Neural progenitor cell (in vitro differentiated cells): Measurements from ENCODE around the gene STPG4. TPM values are rescaled to one million over a fixed set of nuclear protein-coding genes. Genes with fewer than 3 reads are reported as not detected.

Experiments used
- DNase-seq: peaks from one replicate; pipeline ENCODE4 v3.0.0-alpha.2; 2016; ENCODE audit warnings: low spot score
- H2AFZ ChIP-seq: fragments of 200-600 bp; sonication (generic); replicated peaks from 2 replicates; pipeline ENCODE4 v1.6.1; 2016; ENCODE audit warnings: antibody characterized with exemption
- H3F3A ChIP-seq: fragments of 200-600 bp; sonication (generic); 2 replicates; pipeline ENCODE4 v1.6.1; 2016; ENCODE audit warnings: antibody characterized with exemption, low read depth
- H3K27ac ChIP-seq: fragments of 200-600 bp; sonication (generic); 2 replicates; pipeline ENCODE4 v1.5.1; 2016; ENCODE audit warnings: mild to moderate bottlenecking
- H3K27me3 ChIP-seq: fragments of 200-600 bp; sonication (generic); 2 replicates; pipeline ENCODE4 v1.6.1; 2016; ENCODE audit warnings: mild to moderate bottlenecking, moderate library complexity
- H3K36me3 ChIP-seq: fragments of 200-600 bp; sonication (generic); 2 replicates; pipeline ENCODE4 v1.5.1; 2016
- H3K4me1 ChIP-seq: fragments of 200-600 bp; sonication (generic); 2 replicates; pipeline ENCODE4 v1.6.1; 2016; ENCODE audit warnings: mixed run types
- H3K4me2 ChIP-seq: fragments of 200-600 bp; sonication (generic); 2 replicates; pipeline ENCODE4 v1.6.1; 2016
- H3K4me3 ChIP-seq: fragments of 200-600 bp; sonication (generic); 2 replicates; pipeline ENCODE4 v1.5.1; 2016
- H3K79me2 ChIP-seq: fragments of 200-600 bp; sonication (generic); 2 replicates; pipeline ENCODE4 v1.6.1; 2016; ENCODE audit warnings: low read depth
- H3K9ac ChIP-seq: fragments of 200-600 bp; sonication (generic); 2 replicates; pipeline ENCODE4 v1.6.1; 2016
- H3K9me3 ChIP-seq: fragments of 200-600 bp; sonication (generic); 2 replicates; pipeline ENCODE4 v1.5.1; 2016; ENCODE audit warnings: low read depth
- H4K20me1 ChIP-seq: fragments of 200-600 bp; sonication (generic); 2 replicates; pipeline ENCODE4 v1.6.1; 2016; ENCODE audit warnings: low read depth
- H3K27ac Mint-ChIP-seq: 3 replicates; pipeline ENCODE4 v1.8.0; 2021; ENCODE audit warnings: mixed read lengths
- H3K27me3 Mint-ChIP-seq: 2 replicates; pipeline ENCODE4 v1.8.0; 2022; ENCODE audit warnings: low read depth, mild to moderate bottlenecking, inconsistent platforms, moderate library complexity, mixed read lengths; ENCODE audit not compliant: insufficient read depth
- H3K36me3 Mint-ChIP-seq: 3 replicates; pipeline ENCODE4 v1.8.0; 2021; ENCODE audit warnings: mixed read lengths
- H3K4me1 Mint-ChIP-seq: 3 replicates; pipeline ENCODE4 v1.8.0; 2021; ENCODE audit warnings: mixed read lengths
- H3K4me3 Mint-ChIP-seq: 3 replicates; pipeline ENCODE4 v1.8.0; 2021; ENCODE audit warnings: mild to moderate bottlenecking, moderate library complexity, mixed read lengths
- H3K9me3 Mint-ChIP-seq: 3 replicates; pipeline ENCODE4 v1.8.0; 2020; ENCODE audit warnings: mixed read lengths
- EZH2 ChIP-seq: fragments of 200-600 bp; sonication (generic); IDR thresholded peaks from 2 replicates; pipeline ENCODE4 v1.6.1; 2017; ENCODE audit warnings: antibody characterized with exemption, mild to moderate bottlenecking, moderate library complexity
- EZH2phosphoT487 ChIP-seq: fragments of 200-600 bp; sonication (generic); IDR thresholded peaks from 2 replicates; pipeline ENCODE4 v1.6.1; 2017; ENCODE audit warnings: antibody characterized with exemption
- total RNA-seq: library from RNA; depleted of rRNA; stranded (reverse); fragments of >200 nt; gene quantifications from 2 replicates; pipeline ENCODE4 v1.2.3, GENCODE V29; 2015; ENCODE audit warnings: low replicate concordance
- TF ChIP-seq, protein P1 (sequence below): fragments of 200-600 bp; sonication (generic); IDR thresholded peaks from 2 replicates; pipeline ENCODE4 v1.5.1; 2017; ENCODE audit warnings: antibody characterized with exemption, mild to moderate bottlenecking

STPG4 gene
- total RNA-seq, 1 donor from 2014 or later, result not detected

DNA sequence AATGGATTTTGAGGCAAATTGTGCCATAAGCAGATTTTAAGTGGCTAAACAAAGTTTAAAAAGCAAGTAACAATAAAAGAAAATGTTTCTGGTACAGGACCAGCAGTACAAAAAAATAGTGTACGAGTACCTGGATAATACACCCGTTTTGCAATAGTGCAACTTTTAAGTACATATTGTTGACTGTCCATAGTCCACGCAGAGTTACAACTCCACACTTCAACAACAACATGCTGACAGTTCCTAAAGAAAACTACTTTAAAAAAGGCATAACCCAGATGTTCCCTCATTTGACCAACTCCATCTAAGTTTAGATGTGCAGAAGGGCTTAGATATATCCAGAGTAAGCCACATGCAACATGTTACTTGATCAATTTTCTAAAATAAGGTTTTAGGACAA is 5.1 kb upstream of the STPG4 start:
- Histone ChIP-seq H3K27me3 (no peaks in the 10 kb centered on the region), H3K36me3 (peaks cover 38% of the 10 kb centered on the region), H3K4me1 (no peaks in the 10 kb centered on the region), H3K4me2 (no peak overlapping the region), H3K9ac (no peak overlapping the region), H3F3A (peaks cover 88% of the 10 kb centered on the region), H3K79me2 (peaks cover 47% of the 10 kb centered on the region), H3K9me3 (no peaks in the 10 kb centered on the region), H2AFZ (no peak overlapping the region), H4K20me1 (peaks cover 64% of the 10 kb centered on the region), H3K27ac (no peak overlapping the region), H3K4me3 (no peak overlapping the region)
- Mint-ChIP-seq H3K27me3 (no peaks in the 10 kb centered on the region), H3K36me3 (peaks cover 45% of the 10 kb centered on the region), H3K4me1 (peaks cover 19% of the 10 kb centered on the region), H3K4me3 (no peak overlapping the region), H3K27ac (no peak overlapping the region), H3K9me3 (no peaks in the 10 kb centered on the region)
- DNase-seq, result no peak
- TF ChIP-seq, protein P1, sequence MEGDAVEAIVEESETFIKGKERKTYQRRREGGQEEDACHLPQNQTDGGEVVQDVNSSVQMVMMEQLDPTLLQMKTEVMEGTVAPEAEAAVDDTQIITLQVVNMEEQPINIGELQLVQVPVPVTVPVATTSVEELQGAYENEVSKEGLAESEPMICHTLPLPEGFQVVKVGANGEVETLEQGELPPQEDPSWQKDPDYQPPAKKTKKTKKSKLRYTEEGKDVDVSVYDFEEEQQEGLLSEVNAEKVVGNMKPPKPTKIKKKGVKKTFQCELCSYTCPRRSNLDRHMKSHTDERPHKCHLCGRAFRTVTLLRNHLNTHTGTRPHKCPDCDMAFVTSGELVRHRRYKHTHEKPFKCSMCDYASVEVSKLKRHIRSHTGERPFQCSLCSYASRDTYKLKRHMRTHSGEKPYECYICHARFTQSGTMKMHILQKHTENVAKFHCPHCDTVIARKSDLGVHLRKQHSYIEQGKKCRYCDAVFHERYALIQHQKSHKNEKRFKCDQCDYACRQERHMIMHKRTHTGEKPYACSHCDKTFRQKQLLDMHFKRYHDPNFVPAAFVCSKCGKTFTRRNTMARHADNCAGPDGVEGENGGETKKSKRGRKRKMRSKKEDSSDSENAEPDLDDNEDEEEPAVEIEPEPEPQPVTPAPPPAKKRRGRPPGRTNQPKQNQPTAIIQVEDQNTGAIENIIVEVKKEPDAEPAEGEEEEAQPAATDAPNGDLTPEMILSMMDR, result no peak
- TF ChIP-seq EZH2, result no peak
- TF ChIP-seq EZH2phosphoT487, result no peak

GRCh38 chr2:47159627-47160026 is 4.5 kb upstream of the STPG4 start:
- no peaks in the 10 kb centered on the region for H3K27me3 ChIP-seq
- no peaks in the 10 kb centered on the region for H3K9me3 Mint-ChIP-seq
- H3K4me1 ChIP-seq, result no peaks in the 10 kb centered on the region
- peaks cover 42% of the 10 kb centered on the region for H3K36me3 Mint-ChIP-seq
- H3K4me1 Mint-ChIP-seq, result peaks cover 19% of the 10 kb centered on the region
- no peak overlapping the region for H3K4me3 Mint-ChIP-seq
- H3K4me3 ChIP-seq, result no peak overlapping the region
- H4K20me1 ChIP-seq, result peaks cover 58% of the 10 kb centered on the region
- no peak overlapping the region for H3K4me2 ChIP-seq
- H3K27ac ChIP-seq, result no peak overlapping the region
- TF ChIP-seq EZH2 (no peak), EZH2phosphoT487 (no peak)
- TF ChIP-seq, protein P1, result no peak
- H3F3A ChIP-seq, result peaks cover 83% of the 10 kb centered on the region
- H3K9me3 ChIP-seq, result no peaks in the 10 kb centered on the region
- H3K27ac Mint-ChIP-seq, result no peak overlapping the region
- H2AFZ ChIP-seq, result no peak overlapping the region
- peaks cover 38% of the 10 kb centered on the region for H3K36me3 ChIP-seq
- no peak for DNase-seq
- H3K27me3 Mint-ChIP-seq, result no peaks in the 10 kb centered on the region
- peaks cover 41% of the 10 kb centered on the region for H3K79me2 ChIP-seq
- no peak overlapping the region for H3K9ac ChIP-seq

DNA sequence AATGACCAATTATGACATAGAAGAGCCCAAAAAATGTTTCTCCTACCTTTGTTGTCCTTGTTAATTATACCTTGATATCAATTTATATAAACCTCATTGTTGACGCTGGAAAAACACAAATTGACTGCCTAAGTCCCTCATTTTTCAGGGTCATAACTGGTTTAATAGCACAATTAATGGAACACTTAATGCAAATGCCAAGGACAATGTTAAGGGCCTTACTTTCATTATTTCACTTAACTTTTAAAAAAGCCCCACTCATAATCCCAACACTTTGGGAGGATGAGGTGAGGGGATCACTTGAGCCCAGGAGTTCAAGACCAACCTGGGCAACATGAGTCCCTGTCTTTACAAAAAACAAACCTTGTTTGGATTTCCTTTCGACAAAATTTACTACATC is 3.5 kb upstream of the STPG4 start:
- H3K27me3 Mint-ChIP-seq, result no peaks in the 10 kb centered on the region
- no peak for TF ChIP-seq EZH2
- TF ChIP-seq, protein P1, result no peak
- no peak for TF ChIP-seq EZH2phosphoT487
- H3K36me3 Mint-ChIP-seq, result peaks cover 43% of the 10 kb centered on the region
- H3K4me3 ChIP-seq, result no peak overlapping the region
- H2AFZ ChIP-seq, result no peak overlapping the region
- no peak for DNase-seq
- no peaks in the 10 kb centered on the region for H3K27me3 ChIP-seq
- H3K4me1 Mint-ChIP-seq, result peaks cover 19% of the 10 kb centered on the region
- H3K79me2 ChIP-seq, result peaks cover 33% of the 10 kb centered on the region
- no peak overlapping the region for H3K27ac ChIP-seq
- H3K27ac Mint-ChIP-seq, result no peak overlapping the region
- peaks cover 51% of the 10 kb centered on the region for H4K20me1 ChIP-seq
- no peaks in the 10 kb centered on the region for H3K9me3 Mint-ChIP-seq
- H3K4me2 ChIP-seq, result no peak overlapping the region
- no peaks in the 10 kb centered on the region for H3K4me1 ChIP-seq
- peaks cover 81% of the 10 kb centered on the region for H3F3A ChIP-seq
- no peaks in the 10 kb centered on the region for H3K9me3 ChIP-seq
- H3K9ac ChIP-seq, result no peak overlapping the region
- H3K36me3 ChIP-seq, result peaks cover 38% of the 10 kb centered on the region
- no peak overlapping the region for H3K4me3 Mint-ChIP-seq

- Histone ChIP-seq H3K27ac (no peak overlapping the region), H3K9ac (no peak overlapping the region), H3K9me3 (no peaks in the 10 kb centered on the region), H3K4me2 (no peak overlapping the region), H3F3A (peaks cover 25% of the 10 kb centered on the region), H4K20me1 (no peaks in the 10 kb centered on the region), H2AFZ (no peak overlapping the region), H3K4me3 (no peak overlapping the region), H3K36me3 (peaks cover 4% of the 10 kb centered on the region), H3K4me1 (no peaks in the 10 kb centered on the region), H3K79me2 (no peaks in the 10 kb centered on the region), H3K27me3 (no peaks in the 10 kb centered on the region)
- no peak for TF ChIP-seq EZH2phosphoT487
- TF ChIP-seq, protein P1, result no peak
- no peak for TF ChIP-seq EZH2
- no peak overlapping the region for H3K27ac Mint-ChIP-seq
- peaks cover 2% of the 10 kb centered on the region for H3K27me3 Mint-ChIP-seq
- no peak overlapping the region for H3K4me3 Mint-ChIP-seq
- H3K36me3 Mint-ChIP-seq, result peaks cover 23% of the 10 kb centered on the region
- H3K4me1 Mint-ChIP-seq, result peaks cover 16% of the 10 kb centered on the region
- no peaks in the 10 kb centered on the region for H3K9me3 Mint-ChIP-seq
- DNase-seq, result no peak
Measured at GRCh38 chr2:47152803-47153202, 2.3 kb downstream of the STPG4 start.
